GM03348 (cell line): ENCODE measurements around the gene STK17B.

Source experiments
- DNase-seq: peaks from one replicate; pipeline ENCODE4 v3.0.0; 2012; ENCODE audit warnings: low spot score

STK17B gene

DNA sequence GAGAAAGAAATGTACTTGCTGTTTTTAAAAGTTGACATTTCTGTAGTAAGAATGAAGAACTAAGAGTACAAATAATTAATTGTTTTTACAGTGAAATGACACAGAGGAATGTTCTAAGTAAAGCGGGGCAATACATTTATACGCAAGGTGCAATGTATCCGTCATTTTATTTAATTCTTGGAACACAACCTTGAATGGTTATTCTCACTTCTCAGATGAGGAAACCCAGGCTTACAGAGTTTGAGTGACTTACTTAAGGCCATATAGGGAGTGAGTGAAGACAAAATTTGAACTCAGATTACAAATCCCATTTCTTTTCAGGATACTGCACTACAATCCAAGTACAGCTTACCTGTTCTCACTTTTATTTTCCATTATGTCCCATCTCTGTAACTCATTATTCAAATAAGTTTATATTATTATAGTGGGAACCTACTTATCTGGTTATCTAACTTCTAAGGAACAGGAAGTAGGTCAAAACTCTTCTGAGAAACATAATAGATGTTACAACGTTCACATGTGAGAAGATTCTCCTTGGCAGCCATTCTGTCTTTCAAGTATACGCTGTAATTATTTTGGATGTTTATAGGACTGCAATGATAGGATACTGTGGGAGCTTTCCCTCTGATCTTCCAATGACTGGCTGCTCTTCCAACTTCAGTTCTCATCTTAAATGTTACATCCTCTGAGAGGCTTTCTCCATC, 12.3 kb upstream of the STK17B start:
- DNase-seq = no peak

DNA sequence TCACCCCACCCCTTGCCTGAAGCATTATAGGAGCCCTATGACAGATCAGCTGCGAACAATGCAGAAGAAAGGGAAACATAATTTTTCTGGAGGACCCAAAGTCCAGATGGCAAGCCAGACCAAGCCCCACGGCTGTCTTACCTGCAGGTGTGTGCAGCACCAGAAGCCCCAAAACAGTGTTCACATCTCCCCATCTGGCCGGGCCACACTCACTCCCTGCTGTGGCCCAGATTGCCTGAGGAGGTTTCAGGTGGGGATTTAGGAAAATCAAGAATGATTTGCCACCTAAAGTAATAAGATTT, 11.7 kb upstream of the STK17B start:
- no peak for DNase-seq

DNA sequence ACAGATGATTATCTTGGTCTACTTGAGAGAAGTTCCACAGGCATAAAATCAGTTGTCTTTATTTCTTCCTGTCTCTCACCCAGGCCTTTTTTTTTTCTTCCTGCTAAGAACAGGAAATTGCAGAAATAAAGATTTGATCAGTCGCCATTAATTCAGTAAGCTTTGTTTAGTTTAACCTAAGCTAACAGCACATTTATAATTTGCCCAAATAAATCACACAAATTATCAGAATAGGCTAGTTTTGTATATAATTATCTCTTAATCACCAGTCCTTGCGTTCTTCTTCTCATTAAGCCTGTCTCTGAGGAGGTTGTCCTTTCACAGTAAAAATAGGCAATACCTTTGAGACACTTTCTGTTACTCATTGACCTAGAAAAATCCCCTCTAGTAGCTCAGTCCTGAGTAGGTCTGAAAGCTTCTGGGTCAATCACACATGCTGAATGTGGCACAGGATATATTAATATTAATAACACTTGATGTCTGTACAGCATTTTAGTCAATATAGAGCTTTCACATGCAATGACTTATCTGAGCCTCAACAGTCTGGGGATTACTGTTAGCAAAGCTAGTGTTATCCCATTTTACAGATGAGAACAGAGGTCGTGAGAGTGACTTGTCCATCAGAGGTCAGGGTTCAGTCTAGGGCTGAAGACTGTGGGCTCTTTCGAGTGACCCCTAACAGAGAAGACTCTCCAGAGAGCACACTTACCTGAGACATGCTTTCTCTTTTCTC, 11.2 kb upstream of the STK17B start:
- DNase-seq = no peak

DNA sequence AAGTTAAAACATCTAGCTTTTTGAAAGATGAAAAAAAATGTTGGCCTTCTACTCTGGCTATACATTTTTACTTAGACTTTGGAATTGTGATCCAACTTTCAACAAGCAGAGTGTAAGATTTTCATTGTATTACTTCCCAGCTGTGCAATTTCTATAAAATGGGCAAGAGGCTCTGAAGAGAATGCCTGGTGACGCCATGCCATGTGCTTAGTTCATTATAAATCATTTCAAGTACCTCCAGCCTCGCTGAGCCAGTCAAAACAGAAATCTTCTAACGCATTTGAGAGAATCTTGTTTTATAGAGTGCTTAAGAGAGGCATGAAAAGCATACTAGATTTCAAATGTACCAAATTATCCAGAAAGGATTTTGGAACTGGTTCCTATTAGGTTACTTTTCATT, 10.1 kb upstream of the STK17B start:
- DNase-seq = no peak

DNA sequence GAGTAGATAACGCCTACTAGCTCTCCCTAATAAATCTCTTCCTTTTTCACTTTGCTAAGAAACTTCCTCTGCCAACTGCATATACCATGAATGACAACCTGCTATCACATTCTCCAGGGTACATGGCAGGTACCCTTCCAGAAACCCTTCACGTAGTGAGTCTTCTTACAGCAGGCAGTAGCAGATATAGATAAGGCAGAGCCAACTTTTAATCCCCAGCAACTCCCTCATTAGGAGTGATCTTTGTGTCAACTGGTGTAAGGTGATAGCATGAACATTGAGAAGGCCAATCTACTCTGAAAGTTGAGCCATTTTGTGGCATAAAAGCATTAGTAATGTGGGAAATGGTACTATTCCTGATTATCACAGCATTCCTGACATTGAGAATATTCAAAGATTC, 5.7 kb upstream of the STK17B start:
- no peak for DNase-seq

DNA sequence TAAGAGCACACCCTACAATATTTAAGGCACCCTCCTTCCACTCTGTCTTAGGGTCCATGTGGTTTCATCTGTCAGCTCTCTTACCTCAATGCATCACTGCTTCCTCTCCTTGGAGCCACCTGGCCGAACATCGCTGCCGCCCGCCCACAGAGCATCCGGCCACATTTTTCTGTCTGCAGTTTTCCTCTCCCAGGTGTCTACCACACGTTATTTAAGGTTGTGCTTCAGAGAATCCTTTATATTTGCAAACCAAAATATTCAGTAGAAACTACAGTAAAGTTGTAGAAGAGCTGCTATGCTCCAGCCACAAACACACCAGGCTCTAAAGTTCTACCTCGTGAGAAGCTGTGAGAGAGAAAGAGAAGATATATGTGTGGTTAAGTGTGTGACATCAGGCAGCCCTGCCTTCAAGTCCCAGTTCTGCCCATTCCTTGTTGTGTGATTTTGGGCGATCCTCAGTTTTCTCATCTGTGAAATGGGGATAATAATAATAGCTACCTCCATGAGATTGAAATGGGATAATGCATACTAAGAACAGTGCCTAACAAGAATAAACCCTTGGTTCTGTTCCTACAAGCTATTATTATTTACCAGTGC, 4.9 kb upstream of the STK17B start:
- no peak for DNase-seq

DNA sequence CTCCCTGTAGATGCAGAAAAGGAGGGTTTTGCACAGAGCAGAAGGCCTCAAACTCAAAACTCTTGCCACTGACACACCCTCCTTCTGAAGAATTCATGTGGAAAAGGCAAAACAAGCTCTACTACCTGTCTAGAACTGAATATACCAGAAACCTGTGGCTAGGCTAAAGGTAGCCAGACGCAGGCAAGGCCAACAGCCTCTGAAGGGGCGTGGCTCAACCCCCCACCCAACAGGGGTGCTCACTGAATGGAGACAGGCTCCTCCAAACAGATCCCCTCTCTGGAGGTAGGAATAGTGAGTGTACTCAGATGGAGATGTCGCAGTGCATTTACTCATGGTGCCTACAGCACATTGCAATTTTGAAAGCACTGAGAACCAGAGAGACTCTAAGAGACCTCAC, 3.0 kb upstream of the STK17B start:
- DNase-seq = no peak

DNA sequence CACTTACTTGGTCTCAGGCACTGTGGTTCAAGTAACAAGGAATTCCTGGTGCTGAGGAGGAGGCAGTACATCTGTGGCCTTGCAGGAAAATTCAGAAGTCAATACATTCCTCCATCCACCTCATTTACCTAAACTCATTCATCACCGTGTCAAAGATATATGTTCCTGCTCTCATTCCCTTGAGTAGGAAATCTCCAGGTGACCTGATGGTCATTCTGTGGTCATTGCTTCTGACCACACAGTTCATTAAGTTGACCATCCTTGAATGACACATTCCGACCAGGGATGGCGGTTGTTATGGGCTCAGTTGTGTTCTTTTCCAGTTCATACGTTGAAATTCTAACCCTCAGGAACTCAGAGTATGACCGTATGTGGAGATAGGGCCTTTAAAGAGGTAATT, 2.1 kb upstream of the STK17B start:
- no peak for DNase-seq

DNA sequence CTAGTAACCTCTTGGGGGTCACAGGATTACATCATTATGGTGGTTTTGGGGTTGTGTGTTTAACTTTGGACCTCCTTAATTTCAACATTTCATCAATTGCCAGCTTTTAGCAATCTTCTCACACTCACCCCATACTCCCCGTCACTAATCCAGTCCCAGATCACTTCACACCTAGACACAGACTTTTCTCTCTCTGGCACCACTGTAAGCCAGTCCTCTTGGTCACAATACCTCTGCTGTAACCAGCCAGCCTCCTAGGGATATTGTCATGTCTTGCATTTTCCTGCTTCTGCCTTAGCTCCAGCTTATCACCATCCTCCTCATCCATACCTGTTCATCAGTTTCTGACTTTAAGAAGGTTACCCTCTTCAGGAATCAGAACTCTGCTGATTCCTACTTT, 1.6 kb upstream of the STK17B start:
- no peak for DNase-seq

DNA sequence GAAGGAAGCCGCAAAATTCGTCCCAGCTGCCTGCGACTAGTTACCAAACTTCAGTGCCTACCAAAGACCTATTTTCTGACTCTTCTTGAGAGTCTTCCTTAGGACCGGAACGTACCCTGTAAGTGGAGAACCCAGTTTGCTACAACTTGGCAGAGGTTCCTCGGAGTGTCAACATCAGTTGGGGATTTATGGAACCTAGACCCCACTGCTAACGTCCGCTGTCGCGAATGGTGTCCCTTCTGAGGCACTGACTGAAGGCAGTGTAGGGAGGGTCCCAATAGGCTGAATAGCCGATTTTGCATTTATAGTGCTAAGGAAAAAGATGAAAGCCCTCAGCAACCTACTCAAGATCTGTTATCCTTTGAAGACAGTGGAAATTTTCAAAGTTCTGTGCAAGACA, 568 bp upstream of the STK17B start:
- DNase-seq = no peak

DNA sequence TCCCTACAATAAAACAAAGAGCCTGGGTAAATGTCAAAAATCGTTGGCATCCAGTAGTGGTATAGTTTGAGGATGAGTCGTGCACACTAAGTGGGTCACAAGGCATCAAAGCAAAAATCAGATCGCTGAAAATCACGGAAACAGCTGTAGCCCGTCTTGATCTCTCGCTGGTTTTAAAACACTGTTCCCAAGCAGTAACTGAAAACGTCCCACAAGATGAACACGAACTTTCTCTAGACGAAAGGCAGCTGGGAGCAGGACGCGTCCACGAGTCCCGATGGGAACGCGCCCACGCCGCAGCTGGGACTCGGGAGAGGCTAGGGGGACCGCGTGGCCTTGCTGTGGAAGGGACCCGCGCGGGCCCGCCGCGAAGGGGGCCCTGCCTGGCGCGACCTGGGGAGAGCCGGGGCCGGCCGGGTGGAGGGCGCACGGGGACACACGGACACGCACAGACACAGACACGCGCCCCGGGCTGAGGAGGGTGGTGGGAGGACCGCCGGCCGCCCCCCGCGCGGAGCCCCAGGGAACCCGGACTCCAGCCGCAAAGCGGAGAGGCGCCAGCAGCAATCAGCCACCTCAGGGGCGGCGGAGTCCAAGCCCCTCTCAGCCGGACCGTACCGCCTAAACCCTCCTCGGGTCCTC, 651 bp downstream of the STK17B start:
- DNase-seq = peak; percentile 46

DNA sequence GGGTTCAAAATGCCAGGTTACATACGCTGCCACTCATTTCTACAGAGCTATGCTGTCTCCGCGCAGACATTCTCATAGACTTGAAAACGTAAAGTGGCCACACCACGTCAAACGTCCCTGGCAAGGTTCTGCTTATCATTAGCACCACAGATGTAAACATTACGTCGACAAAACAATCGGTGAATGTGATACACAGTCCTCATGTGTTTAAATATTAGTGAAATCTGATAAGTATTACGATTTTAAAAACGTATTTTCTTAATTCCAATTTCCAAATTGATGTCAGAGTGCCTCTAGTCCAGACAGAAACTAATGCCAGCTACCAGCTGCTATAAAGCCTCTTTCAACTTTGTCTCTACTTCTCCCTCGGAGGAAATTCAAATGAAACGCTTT, 1.2 kb downstream of the STK17B start:
- peak; percentile 16 for DNase-seq

DNA sequence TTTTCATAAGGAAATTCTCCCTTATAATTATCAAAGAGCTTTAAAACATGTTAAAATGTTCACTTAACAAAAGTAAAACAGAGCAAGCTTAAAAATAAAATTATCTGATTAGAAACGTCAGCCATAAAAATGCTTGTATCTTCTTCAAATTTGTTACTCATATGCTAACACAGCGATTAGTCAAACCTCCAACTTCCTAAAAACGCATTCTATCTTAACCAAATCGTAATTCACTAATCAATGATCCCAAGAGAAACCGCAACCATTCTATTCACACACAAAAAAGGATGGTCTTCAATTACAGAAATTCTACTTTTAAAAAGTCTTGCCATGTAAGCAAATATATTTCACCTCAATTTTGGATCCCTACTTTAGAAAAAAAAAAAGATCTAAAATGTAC, 1.9 kb downstream of the STK17B start:
- no peak for DNase-seq

DNA sequence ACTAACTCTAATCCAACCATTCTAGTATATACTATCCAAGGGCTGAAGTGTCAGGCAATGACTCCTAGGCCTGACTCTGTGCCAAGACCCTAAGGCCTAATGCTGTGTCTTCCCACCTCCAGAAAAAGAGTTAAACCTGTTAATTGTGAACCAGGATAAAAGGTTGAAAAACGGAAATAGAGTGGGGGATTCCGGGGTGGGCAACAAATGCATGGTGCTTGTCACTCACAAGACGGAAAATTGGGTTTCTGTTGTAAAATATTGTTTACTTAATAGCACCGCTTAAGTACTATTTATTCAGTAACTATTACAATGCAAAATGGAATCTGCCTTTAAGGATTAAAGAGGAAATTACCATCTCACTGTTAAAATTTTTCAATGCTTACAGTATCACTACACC, 3.2 kb downstream of the STK17B start:
- no peak for DNase-seq

DNA sequence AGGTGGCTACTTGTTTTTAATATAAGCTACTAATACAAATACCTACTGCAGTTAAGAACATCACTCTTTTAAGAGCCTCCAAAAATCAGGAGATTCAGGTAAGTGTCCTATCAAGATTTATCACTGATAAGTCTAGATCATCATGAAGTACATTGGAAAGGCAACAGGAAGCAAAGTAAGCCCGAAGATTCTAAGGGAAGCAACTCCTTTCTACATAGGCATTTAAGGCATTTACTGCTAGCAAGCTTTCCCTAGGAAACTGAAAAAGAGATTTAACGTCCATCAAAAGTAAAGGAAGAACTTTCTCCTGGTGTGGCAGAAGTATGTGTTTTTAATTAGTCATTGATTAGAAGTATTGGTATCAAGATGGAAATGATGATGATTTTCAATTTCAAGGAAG, 3.7 kb downstream of the STK17B start:
- no peak for DNase-seq

DNA sequence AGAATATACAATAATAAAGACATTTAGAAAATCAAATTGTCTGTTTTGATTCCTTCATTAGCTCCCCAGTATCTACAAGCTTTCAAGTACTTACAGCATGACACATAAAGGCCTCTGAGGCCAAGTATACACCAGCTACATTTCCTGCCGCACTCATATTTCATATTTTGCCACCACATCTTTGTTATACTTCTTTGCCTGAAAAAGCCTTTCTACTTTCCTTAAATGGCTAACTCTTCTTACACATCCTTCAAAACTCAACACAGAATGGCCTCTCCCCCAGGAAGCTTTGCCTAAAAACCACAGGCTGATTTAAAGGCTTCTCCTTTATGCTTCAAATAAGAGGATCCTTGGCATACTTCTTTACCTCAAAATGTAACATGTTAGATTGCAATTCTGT, 4.5 kb downstream of the STK17B start:
- peak; percentile 37 for DNase-seq

DNA sequence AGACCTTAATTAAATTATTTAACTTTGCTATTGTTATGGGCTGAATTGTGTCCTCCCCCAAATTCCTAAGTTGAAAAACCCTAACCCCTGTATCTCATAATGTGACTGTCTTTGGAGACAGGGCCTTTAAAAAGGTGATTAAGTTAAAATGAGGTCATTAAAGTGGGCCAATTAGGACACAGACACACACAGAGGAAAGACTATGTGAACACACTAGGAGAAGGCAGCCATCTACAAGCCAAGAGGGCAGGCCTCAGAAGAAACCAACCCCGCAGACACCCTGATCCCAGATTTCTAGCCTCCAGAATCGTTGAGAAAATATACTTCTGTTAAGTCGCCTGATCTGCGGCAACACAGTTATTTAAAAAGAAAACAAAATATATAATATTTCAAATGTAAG, 6.4 kb downstream of the STK17B start:
- DNase-seq = no peak

DNA sequence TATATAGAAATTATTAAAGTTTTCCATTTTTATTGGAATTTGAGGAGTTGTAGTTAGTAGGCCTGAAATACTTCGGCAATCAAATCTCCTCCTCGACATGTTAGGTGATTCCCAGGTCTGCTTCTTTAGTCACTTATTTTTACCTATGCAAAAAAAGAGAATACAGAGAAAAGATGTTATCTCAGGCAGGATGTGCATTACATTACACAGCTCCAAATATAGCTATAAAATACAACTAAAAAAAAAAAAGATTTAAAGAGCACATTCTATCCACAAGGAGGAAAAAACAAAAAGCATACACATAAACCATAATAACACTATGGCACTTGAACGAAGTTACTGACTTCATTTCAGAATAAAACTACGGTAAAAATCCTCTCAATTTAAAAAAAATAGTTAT, 8.1 kb downstream of the STK17B start:
- no peak for DNase-seq

DNA sequence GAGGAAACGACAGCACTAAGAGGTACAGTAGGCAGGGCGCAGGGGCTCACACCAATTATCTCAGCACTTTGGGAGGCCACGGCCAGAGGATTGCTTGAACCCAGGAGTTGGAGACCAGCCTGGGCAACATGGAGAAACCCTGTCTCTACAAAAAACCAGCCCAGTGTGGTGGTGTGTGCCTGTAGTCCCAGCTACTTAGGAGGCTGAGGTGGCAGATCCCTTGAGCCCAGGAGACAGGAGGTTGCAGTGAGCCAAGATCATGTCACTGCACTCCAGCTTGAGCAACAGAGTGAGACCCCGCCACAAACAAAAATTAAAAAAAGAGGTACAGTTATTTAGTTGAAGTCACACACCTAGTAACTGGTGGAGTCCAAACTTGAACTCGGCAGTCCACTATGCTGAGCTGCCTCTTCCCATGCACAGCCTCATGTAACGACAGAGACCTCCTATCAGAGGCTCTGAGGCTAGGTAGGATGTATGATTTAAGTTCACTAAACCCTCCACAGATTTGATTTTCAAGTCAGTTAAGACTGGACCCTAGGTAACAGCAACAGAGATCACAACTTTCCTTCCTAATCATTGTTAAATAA, 8.7 kb downstream of the STK17B start:
- DNase-seq = no peak

DNA sequence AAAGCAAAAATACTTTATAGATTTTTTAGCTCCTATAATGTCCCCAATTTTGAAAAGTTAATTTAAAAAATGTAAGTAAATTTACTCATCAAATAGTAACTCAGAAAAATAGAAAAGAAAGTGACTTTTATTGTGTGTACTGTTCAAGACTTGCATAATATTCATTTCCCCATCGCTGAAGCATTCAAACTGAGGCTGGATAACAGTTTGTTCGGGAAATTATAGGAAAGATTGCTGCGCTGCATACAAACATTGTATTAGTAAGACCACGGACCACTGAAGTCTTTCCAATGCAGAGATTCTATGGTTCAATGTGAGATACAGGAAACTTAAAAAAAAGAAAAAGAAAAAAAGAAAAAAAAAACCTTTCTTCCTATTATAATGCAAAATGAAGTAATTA, 10.4 kb downstream of the STK17B start:
- DNase-seq = no peak

DNA sequence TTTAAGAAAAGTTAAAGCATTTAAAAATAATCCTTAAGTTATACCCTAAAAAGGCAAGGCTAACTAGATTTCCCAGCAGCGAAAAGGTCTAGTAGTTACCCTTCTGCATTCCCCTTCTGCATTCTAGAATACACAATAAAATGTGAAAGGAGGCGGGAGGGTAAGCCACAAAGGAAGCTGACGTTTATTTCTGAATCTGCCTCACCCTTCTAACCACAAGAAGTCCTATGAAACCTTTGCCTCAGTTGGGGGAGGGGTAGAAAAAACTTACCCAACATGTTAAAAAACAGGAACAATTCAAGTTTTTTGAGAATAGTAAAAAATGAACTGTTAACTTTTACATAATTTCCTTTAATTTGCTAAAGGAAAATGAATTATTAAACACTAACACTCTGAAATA, 11.3 kb downstream of the STK17B start:
- DNase-seq = peak; percentile 84

DNA sequence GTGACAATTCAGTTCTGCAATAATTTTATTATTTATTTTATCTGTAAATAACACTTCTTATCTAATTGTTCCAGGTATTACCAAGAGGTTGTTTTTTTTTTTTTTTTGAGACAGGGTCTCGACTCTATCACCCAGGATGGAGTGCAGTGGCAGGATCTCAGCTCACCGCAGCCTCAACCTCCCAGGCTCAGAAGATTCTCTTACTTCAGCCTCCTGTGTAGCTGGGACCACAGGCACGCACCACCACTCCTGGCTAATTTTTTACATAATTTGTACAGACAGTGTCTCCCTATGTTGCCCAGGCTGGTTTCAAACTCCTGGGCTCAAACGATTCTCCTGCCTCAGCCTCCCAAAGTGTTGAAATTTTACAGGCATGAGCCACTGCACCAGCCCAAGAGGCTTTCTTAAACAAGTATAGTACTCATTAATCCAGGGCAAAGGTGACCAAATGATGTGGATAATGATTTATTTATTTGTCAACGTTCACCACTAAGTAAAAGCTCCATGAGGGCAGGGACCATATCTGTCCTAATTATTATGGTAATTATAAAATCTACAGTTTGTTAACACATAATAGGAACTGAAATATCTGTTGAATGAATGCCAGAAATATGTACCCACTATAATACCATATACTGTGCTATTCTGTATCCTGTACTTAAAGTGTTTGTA, 12.0 kb downstream of the STK17B start:
- DNase-seq = no peak
